Fibroblast of villous mesenchyme (primary cell): ENCODE data around the gene PUM2. TPM values are rescaled to one million over a fixed set of nuclear protein-coding genes. Genes with fewer than 3 reads are reported as not detected.

Source experiments
- DNase-seq: peaks from one replicate; pipeline ENCODE4 v3.0.0-alpha.2; 2010; ENCODE audit warnings: low read depth
- H3K4me3 ChIP-seq: 2 replicates; pipeline ENCODE4 v1.5.1; 2011; ENCODE audit warnings: low read depth, mild to moderate bottlenecking, low read length
- CTCF ChIP-seq: IDR thresholded peaks from 2 replicates; pipeline ENCODE4 v1.5.1; 2012; ENCODE audit warnings: low read depth, mild to moderate bottlenecking, low read length; ENCODE audit not compliant: insufficient read depth
- total RNA-seq: library from RNA; depleted of rRNA; stranded (reverse); fragments of >200 nt; gene quantifications from 2 replicates; pipeline ENCODE4 v1.2.3, GENCODE V29; 2012

PUM2 gene
- total RNA-seq, 1 donor, result 56.1 TPM

- H3K4me3 ChIP-seq, result no peak overlapping the region
- DNase-seq, result no peak
- no peak for TF ChIP-seq CTCF
Observed at GRCh38 chr2:20209373-20210109, 141.1 kb downstream of the PUM2 start.

GRCh38 chr2:20208476-20208859, 142.2 kb downstream of the PUM2 start:
- H3K4me3 ChIP-seq, result no peak overlapping the region
- TF ChIP-seq CTCF, result no peak
- DNase-seq, result peak; percentile 68

- H3K4me3 ChIP-seq, result no peak overlapping the region
- no peak for TF ChIP-seq CTCF
- DNase-seq, result no peak
Observed at GRCh38 chr2:20207051-20207450, 143.6 kb downstream of the PUM2 start.

- no peak for DNase-seq
- no peak for TF ChIP-seq CTCF
Observed at GRCh38 chr2:20205915-20206524, 144.6 kb downstream of the PUM2 start.

GRCh38 chr2:20205069-20205468, 145.6 kb downstream of the PUM2 start:
- DNase-seq, result no peak
- no peak for TF ChIP-seq CTCF
- no peak overlapping the region for H3K4me3 ChIP-seq

More at GRCh38 chr2:20205915-20206524, 144.6 kb downstream of the PUM2 start:
- H3K4me3 ChIP-seq, result no peak overlapping the region

- DNase-seq, result no peak
- no peak overlapping the region for H3K4me3 ChIP-seq
- TF ChIP-seq CTCF, result no peak
Observed at GRCh38 chr2:20203521-20204225, 147.0 kb downstream of the PUM2 start.
